GM10248 (cell line): ENCODE data around the gene MANEA.
"Not testable (repeated sequence)": the region's sequence is repeated elsewhere in the genome, so short reads cannot be mapped to it uniquely, and the experiment has no call there.

Experiments used
- CTCF ChIA-PET: fragments of 300-600 bp; sonication (Branson Sonifier 250); formaldehyde crosslinking; extraction: SDS; loops from one replicate; lab custom pipeline; 2021; ENCODE audit warnings: antibody characterized with exemption; lab: Yijun Ruan, JAX
- POLR2A ChIA-PET: fragments of 350-650 bp; sonication (Branson Sonifier 250); formaldehyde crosslinking; extraction: SDS; loops from one replicate; lab custom pipeline; 2020; ENCODE audit warnings: antibody characterized with exemption; lab: Yijun Ruan, JAX
- DNase-seq: peaks from one replicate; pipeline ENCODE4 v3.0.0; 2012; ENCODE audit errors: extremely low spot score
- TF ChIP-seq, protein P1 (sequence below): IDR thresholded peaks from 2 replicates; pipeline ENCODE4 v1.5.1; 2012; ENCODE audit warnings: mild to moderate bottlenecking, low read depth; ENCODE audit errors: extremely low read depth, missing control alignments, control extremely low read depth

MANEA gene

DNA sequence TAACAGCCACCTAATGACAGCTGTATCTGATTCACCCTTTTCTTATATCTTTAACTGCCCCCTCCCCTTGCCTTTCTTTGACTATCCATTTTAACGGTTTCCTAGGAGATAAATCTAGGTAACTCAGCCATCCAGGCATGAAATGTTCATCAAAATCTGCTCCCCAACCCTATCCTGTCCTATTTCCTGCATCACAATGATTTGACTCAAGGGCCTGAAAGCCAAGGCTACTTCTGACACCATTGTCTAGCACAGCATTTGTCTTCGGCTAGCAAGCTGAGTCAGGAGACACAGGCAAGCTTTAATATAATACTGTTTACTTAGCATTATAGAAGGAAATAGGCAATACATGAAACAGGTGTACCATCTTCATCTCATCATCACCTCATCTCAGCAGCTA lies 31.6 kb upstream of the MANEA start:
- POLR2A ChIA-PET: no interaction called here
- CTCF ChIA-PET: no interaction called here
- TF ChIP-seq, protein P1, sequence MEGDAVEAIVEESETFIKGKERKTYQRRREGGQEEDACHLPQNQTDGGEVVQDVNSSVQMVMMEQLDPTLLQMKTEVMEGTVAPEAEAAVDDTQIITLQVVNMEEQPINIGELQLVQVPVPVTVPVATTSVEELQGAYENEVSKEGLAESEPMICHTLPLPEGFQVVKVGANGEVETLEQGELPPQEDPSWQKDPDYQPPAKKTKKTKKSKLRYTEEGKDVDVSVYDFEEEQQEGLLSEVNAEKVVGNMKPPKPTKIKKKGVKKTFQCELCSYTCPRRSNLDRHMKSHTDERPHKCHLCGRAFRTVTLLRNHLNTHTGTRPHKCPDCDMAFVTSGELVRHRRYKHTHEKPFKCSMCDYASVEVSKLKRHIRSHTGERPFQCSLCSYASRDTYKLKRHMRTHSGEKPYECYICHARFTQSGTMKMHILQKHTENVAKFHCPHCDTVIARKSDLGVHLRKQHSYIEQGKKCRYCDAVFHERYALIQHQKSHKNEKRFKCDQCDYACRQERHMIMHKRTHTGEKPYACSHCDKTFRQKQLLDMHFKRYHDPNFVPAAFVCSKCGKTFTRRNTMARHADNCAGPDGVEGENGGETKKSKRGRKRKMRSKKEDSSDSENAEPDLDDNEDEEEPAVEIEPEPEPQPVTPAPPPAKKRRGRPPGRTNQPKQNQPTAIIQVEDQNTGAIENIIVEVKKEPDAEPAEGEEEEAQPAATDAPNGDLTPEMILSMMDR: no peak
- no peak for DNase-seq

DNA sequence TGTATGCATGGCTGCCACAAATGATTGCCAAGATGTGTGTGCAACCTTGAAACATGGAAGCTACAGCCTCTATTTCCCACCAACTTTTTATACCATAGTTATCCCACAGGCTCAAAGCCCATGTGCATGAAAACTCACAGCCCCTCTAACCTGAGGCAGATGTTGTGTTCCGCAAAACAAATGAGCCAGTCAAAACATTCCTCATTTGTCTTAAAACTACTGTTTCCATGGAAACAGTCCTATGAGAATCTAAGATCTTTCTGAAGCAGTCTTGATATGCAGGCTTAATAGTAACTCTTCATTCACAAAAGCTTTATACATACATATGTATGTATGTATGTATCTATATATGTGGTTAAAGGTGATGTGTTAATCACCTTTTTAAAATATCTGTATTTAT lies 31.2 kb upstream of the MANEA start:
- ChIA-PET CTCF (no interaction called here), POLR2A (no interaction called here)
- TF ChIP-seq, protein P1: no peak
- DNase-seq: no peak

DNA sequence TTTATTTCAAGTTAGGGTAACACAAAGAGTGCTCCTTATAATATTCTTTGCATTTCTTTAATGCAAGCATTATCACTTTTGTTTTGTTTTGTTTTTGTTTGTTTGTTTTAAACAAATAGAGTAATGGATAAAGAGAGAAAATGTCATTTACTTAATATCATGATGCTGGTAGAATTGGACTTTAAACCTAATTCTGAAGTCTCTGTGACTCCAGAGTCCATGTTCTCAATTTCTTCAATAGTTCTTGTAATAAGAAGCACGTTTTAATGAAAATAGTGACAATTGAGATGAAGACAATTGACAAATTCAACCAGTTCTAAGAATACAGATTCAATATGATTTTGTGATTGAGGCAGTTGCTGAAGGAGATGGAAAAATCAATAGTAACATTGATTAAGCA lies 30.3 kb upstream of the MANEA start:
- TF ChIP-seq, protein P1: no peak
- ChIA-PET CTCF (no interaction called here), POLR2A (no interaction called here)
- DNase-seq: no peak

DNA sequence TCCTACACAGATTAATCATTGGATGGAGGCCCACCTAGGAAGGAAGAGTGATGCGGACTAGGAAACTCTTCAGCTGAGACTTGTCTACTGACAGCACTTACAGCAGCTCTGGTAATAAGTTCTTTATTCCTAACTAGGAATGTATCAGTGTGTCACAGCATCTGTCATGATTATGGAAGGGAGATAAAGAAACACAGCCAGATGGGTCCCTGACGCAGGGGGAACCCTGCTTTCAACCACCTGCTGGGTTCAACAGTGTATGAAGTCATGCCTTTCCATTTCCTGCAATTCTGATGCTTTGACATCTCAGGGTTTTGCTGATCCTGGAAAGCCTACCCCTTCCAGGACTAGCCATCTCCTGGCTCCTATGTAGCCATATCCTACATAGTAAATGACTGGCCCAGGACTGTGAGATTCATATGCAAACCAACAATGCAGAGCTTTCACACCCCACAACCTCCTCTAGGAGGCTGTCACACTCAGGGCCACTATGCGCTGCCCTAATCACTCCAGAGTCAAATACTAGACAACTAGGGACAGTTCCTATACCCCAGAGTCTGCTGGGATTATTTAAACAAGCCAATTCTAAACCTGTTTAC lies 29.0 kb upstream of the MANEA start:
- POLR2A ChIA-PET: no interaction called here
- CTCF ChIA-PET: interaction anchor here (1.1 kb wide), 1 partner anchor 10 kb away, joined by 3 read pairs; no protein-coding TSS in a partner anchor
- DNase-seq: no peak
- TF ChIP-seq, protein P1: no peak

DNA sequence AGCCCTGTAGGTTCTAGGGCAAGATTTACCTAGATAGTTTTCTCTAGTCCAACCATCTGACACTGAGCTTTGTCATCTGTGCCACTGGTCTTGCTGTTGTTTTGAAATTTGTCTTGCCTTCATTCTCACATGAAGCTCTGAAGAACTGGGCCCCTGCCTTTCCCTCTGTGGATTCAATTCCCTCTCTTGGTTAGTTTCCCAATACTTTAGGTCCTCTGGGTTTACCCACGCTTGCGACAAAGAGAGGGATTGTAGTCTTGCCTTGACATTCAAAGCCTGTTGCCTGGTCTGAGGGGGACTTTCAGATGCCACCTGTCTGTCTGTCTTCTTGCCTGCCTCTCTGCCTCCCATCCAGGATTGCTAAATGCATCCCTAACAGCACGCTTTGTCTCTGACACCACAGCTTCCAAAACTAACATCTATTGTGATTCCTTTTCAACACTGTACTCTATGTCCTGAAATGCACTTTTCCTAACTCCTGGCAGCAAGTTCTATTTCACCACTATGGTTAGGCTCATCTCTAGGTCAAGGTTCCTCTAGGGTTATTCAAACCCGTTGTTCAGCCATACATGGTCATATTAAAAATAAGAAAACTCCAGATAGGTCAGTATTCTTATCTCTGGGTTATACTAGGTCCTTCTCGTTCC lies 25.5 kb upstream of the MANEA start:
- CTCF ChIA-PET: no interaction called here
- no peak for DNase-seq
- TF ChIP-seq, protein P1: no peak
- POLR2A ChIA-PET: no interaction called here

DNA sequence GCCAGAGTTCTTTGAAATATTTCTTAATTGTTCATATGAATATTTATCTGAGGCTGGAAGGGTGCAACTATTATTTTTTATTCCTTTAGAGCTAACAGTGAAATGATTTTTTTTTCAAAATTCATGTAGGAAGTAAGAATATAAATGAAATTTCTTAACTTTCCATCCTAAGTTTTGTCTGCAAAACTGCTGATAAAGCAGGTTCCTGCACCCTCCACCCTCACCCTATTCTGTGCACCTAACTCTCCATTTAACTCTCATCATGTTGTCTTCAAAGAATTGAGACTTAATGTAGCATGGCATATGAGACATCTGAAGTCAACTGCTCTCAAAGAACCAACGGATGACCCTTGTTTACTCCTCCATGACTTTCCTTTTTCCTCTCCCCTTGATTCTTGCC lies 23.5 kb upstream of the MANEA start:
- ChIA-PET CTCF (no interaction called here), POLR2A (no interaction called here)
- DNase-seq: no peak

DNA sequence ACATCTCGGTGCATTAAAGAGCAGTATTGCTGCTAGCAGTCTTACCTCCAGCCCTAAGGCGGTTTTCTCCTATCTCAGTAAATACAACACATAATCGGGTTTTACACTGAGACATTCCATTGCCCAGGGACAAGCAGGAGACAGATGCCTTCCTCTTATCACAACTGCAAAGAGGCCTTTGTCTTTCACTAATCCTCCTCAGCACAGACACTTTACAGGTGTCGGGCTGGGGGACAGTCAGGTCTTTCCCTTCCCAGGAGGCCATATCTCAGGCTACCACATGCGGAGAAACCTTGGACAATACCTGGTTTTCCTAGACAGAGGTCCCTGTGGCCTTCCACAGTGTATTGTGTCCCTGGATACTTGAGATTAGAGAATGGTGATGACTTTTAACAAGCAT lies 16.4 kb upstream of the MANEA start:
- CTCF ChIA-PET, DNase-seq, POLR2A ChIA-PET: not testable (repeated sequence)

More for the DNA sequence above, 23.5 kb upstream of the MANEA start:
- TF ChIP-seq, protein P1: no peak
